G401 (cell line): Measurements from ENCODE around the gene LGI1. TPM values are rescaled to one million over a fixed set of nuclear protein-coding genes. Genes with fewer than 3 reads are reported as not detected.
A peak's percentile ranks its signal among the peaks of the same experiment; 100 is the strongest.

Experiments used
- DNase-seq: peaks from one replicate; pipeline ENCODE4 v3.0.0-alpha.2; 2015; ENCODE audit warnings: low spot score
- in situ Hi-C: cut with HindIII; loops from 2 replicates; pipeline ENCODE4 v1.10.0; 2016; ENCODE audit warnings: low sequenced_read_pairs, mixed read lengths
- total RNA-seq: library from RNA; depleted of rRNA; stranded (reverse); fragments of >200 nt; shearing (Covaris generic); gene quantifications from 2 replicates; pipeline ENCODE4 v1.2.3, GENCODE V29; 2014; rRNA removed

The LGI1 gene
- 71.8 and 92.7 TPM in 2 replicates for total RNA-seq

GRCh38 chr10:93757801-93758507 lies at the start of gene LGI1:
TSS of gene LGI1 (plus strand) at chr10:93757936. CDS start at chr10:93758145, 209 bp downstream.
- DNase-seq, result peak; percentile 94
- in situ Hi-C loops, result no loop called here

GRCh38 chr10:93710333-93710909 lies 47.3 kb upstream of the LGI1 start:
- in situ Hi-C loops, result no loop called here
- DNase-seq, result no peak

- no peak for DNase-seq
- in situ Hi-C loops, result no loop called here
These were observed 45.8 kb upstream of the LGI1 start for GRCh38 chr10:93711891-93712290.

- in situ Hi-C loops, result no loop called here
- DNase-seq, result peak; percentile 27
These were observed 45.1 kb upstream of the LGI1 start for GRCh38 chr10:93712593-93712992.

- no peak for DNase-seq
These were observed 42.4 kb upstream of the LGI1 start for GRCh38 chr10:93715345-93715744.

GRCh38 chr10:93716766-93717165 lies 41.0 kb upstream of the LGI1 start:
- in situ Hi-C loops, result no loop called here
- DNase-seq, result no peak

More at GRCh38 chr10:93715345-93715744, 42.4 kb upstream of the LGI1 start:
- in situ Hi-C loops, result no loop called here

- in situ Hi-C loops, result no loop called here
- DNase-seq, result peak; percentile 27
These were observed 38.6 kb upstream of the LGI1 start for GRCh38 chr10:93718937-93719725.

- peak; percentile 83 for DNase-seq
- in situ Hi-C loops, result no loop called here
These were observed 37.8 kb upstream of the LGI1 start for GRCh38 chr10:93719901-93720300.

GRCh38 chr10:93722550-93722949 lies 35.2 kb upstream of the LGI1 start:
- DNase-seq, result no peak
- in situ Hi-C loops, result no loop called here

GRCh38 chr10:93723153-93723552 lies 34.6 kb upstream of the LGI1 start:
- no peak for DNase-seq
- in situ Hi-C loops, result no loop called here

GRCh38 chr10:93726024-93726423 lies 31.7 kb upstream of the LGI1 start:
- no peak for DNase-seq
- in situ Hi-C loops, result no loop called here

- DNase-seq, result no peak
- in situ Hi-C loops, result no loop called here
These were observed 16.4 kb upstream of the LGI1 start for GRCh38 chr10:93741367-93741766.

GRCh38 chr10:93742633-93743349 lies 14.9 kb upstream of the LGI1 start:
- no peak for DNase-seq
- in situ Hi-C loops, result no loop called here

- in situ Hi-C loops, result no loop called here
- peak; percentile 57 for DNase-seq
These were observed 12.2 kb upstream of the LGI1 start for GRCh38 chr10:93745408-93746065.

- peak; percentile 69 for DNase-seq
- in situ Hi-C loops, result no loop called here
These were observed 10.9 kb upstream of the LGI1 start for GRCh38 chr10:93746844-93747284.

GRCh38 chr10:93749218-93749799 lies 8.4 kb upstream of the LGI1 start:
- no peak for DNase-seq
- in situ Hi-C loops, result no loop called here

GRCh38 chr10:93751124-93751523 lies 6.6 kb upstream of the LGI1 start:
- in situ Hi-C loops, result no loop called here

GRCh38 chr10:93751832-93752231 lies 5.9 kb upstream of the LGI1 start:
- DNase-seq, result peak; percentile 82
- in situ Hi-C loops, result no loop called here

More at GRCh38 chr10:93751124-93751523, 6.6 kb upstream of the LGI1 start:
- DNase-seq, result no peak

- in situ Hi-C loops, result no loop called here
- DNase-seq, result no peak
These were observed 5.0 kb upstream of the LGI1 start for GRCh38 chr10:93752761-93753160.
